ENCODE data around the gene PROX2. TPM values are rescaled to one million over a fixed set of nuclear protein-coding genes. Genes with fewer than 3 reads are reported as not detected.
A peak's percentile ranks its signal among the peaks of the same experiment; 100 is the strongest.

Gene PROX2
- total RNA-seq, 1 donor from 2014 or later: 0.08 TPM

GRCh38 chr14:74886001-74886400, 10.1 kb upstream of the PROX2 start:
- H3K4me1 Mint-ChIP-seq (ENCODE audit: unreplicated experiment): peaks cover 39% of the 10 kb centered on the region
- H3K4me3 Mint-ChIP-seq (ENCODE audit: unreplicated experiment): peak overlapping the region; percentile 65

GRCh38 chr14:74882103-74882920, 6.4 kb upstream of the PROX2 start:
- H3K27ac Mint-ChIP-seq (ENCODE audit: unreplicated experiment): peak overlapping the region; percentile 99
- H3K36me3 Mint-ChIP-seq (ENCODE audit: low read depth, unreplicated experiment): peaks cover 15% of the 10 kb centered on the region
- H3K9me3 Mint-ChIP-seq (ENCODE audit: unreplicated experiment): no peaks in the 10 kb centered on the region
- TF ChIP-seq, protein P1, sequence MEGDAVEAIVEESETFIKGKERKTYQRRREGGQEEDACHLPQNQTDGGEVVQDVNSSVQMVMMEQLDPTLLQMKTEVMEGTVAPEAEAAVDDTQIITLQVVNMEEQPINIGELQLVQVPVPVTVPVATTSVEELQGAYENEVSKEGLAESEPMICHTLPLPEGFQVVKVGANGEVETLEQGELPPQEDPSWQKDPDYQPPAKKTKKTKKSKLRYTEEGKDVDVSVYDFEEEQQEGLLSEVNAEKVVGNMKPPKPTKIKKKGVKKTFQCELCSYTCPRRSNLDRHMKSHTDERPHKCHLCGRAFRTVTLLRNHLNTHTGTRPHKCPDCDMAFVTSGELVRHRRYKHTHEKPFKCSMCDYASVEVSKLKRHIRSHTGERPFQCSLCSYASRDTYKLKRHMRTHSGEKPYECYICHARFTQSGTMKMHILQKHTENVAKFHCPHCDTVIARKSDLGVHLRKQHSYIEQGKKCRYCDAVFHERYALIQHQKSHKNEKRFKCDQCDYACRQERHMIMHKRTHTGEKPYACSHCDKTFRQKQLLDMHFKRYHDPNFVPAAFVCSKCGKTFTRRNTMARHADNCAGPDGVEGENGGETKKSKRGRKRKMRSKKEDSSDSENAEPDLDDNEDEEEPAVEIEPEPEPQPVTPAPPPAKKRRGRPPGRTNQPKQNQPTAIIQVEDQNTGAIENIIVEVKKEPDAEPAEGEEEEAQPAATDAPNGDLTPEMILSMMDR (IDR thresholded peaks at IDR 0.05; ENCODE audit: unreplicated experiment): no peak
- peaks cover 42% of the 10 kb centered on the region for H3K4me1 Mint-ChIP-seq (ENCODE audit: unreplicated experiment)
- peak; percentile 43 for DNase-seq (ENCODE audit: low spot score)
- H3K4me3 Mint-ChIP-seq (ENCODE audit: unreplicated experiment): peak overlapping the region; percentile 100
- H3K27me3 Mint-ChIP-seq (ENCODE audit: unreplicated experiment): peaks cover 13% of the 10 kb centered on the region

More at GRCh38 chr14:74886001-74886400, 10.1 kb upstream of the PROX2 start:
- Mint-ChIP-seq H3K36me3 (ENCODE audit: low read depth, unreplicated experiment) (peaks cover 22% of the 10 kb centered on the region), H3K27me3 (ENCODE audit: unreplicated experiment) (peaks cover 13% of the 10 kb centered on the region), H3K9me3 (ENCODE audit: unreplicated experiment) (no peaks in the 10 kb centered on the region), H3K27ac (ENCODE audit: unreplicated experiment) (no peak overlapping the region)
- TF ChIP-seq, protein P1 (IDR thresholded peaks at IDR 0.05; ENCODE audit: unreplicated experiment): no peak
- no peak for DNase-seq (ENCODE audit: low spot score)

DNA sequence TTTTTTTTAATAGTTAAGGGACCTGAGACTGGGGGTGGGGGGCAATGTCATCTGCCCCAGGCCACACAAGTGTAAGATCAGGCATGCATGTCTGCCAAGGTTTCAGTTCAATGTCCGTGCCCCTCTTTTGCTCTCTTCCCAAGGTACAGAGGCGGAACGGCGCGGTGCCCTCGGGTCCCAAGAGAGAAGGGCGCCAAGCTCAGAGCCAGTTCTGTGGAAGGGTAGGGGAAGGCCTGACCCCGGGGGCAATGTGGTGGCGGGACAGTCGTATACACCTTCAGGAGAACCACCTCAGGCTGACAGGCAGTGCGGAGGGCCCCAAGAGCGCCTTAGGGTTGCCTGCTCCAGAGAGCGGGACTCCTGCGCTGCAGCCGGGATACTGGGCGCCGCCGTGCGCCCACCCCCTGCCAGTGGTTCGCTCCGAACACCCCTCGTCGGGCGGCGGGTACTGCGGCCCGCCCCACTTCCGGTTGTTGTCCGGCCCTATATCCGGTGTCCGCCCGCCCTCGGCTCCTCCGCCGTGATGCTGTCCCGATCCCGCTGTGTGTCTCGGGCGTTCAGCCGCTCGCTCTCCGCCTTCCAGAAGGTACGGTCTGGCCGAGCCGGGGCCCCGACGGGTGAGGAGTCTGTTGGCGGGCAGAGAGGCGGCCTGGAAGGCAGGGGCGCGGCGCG, 5.6 kb upstream of the PROX2 start, which contains the start of gene DLST:
DLST (plus strand) TSS at position 486 of the 672 bp plus-strand sequence; CDS start at position 524, 38 bp downstream.
- DNase-seq (ENCODE audit: low spot score): peak; percentile 88

GRCh38 chr14:74879427-74880182, 3.7 kb upstream of the PROX2 start:
- Mint-ChIP-seq H3K27me3 (ENCODE audit: unreplicated experiment) (peaks cover 15% of the 10 kb centered on the region), H3K4me3 (ENCODE audit: unreplicated experiment) (no peak overlapping the region)
- DNase-seq (ENCODE audit: low spot score): no peak

More for the DNA sequence above, 5.6 kb upstream of the PROX2 start, which contains the start of gene DLST:
- TF ChIP-seq, protein P1 (IDR thresholded peaks at IDR 0.05; ENCODE audit: unreplicated experiment): no peak
- H3K9me3 Mint-ChIP-seq (ENCODE audit: unreplicated experiment): no peaks in the 10 kb centered on the region
- H3K4me1 Mint-ChIP-seq (ENCODE audit: unreplicated experiment): peaks cover 43% of the 10 kb centered on the region
- H3K4me3 Mint-ChIP-seq (ENCODE audit: unreplicated experiment): peak within 1 kb of the TSS; percentile 100
- peak within 1 kb of the TSS; percentile 99 for H3K27ac Mint-ChIP-seq (ENCODE audit: unreplicated experiment)
- H3K36me3 Mint-ChIP-seq (ENCODE audit: low read depth, unreplicated experiment): peaks cover 15% of the 10 kb centered on the region
- H3K27me3 Mint-ChIP-seq (ENCODE audit: unreplicated experiment): peaks cover 13% of the 10 kb centered on the region

More at GRCh38 chr14:74879427-74880182, 3.7 kb upstream of the PROX2 start:
- H3K4me1 Mint-ChIP-seq (ENCODE audit: unreplicated experiment): peaks cover 38% of the 10 kb centered on the region
- no peak overlapping the region for H3K27ac Mint-ChIP-seq (ENCODE audit: unreplicated experiment)
- peaks cover 15% of the 10 kb centered on the region for H3K36me3 Mint-ChIP-seq (ENCODE audit: low read depth, unreplicated experiment)
- TF ChIP-seq, protein P1 (IDR thresholded peaks at IDR 0.05; ENCODE audit: unreplicated experiment): no peak
- H3K9me3 Mint-ChIP-seq (ENCODE audit: unreplicated experiment): no peaks in the 10 kb centered on the region

Data from endothelial cell (in vitro differentiated cells).